ENCODE measurements around the gene TTC23.

TTC23 gene

DNA sequence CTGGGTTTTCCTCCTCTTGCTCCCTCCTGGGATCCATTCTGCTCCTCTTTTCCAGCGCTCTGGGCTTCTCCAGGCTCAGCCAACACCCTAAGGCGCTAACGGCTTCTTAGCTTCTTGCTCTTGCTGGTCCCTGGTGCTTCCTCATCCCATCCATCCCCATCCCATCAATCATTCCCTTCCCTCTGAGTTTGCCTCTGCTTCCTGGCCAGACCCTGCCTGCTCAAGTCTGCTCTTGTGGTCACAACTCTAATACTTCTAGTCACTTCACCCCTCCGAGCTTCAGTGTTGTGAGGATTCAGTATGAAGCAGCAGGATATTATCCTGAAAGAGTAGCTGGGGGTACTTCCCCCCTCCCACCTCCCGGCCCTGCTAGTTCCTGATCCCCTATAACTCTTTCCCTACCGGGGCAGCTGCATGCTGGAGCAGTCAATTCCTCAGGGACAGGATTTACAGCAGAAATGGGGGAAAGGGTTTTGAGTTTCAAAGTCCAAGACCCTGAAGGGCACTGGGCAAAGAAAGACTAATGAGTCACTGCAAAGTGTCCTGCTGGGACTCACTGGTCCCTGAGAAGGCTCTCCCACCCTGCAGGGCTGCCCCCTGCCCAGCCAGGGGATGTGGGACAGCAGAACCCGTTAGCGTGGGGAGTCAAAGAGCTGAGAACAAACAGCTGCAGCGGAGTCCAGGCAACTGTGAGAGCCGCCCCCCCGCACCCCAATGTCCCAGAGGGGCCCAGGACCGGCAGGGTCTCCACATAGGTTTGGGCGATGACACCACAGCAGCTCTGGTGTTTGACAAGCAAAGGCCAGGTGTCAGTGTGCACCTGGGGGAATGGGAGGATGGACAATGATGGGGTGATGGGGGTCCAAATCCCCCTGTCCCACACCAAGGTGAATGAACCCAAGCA lies 146.8 kb downstream of the TTC23 start:
- no peak for DNase-seq (ENCODE audit: low spot score)

DNA sequence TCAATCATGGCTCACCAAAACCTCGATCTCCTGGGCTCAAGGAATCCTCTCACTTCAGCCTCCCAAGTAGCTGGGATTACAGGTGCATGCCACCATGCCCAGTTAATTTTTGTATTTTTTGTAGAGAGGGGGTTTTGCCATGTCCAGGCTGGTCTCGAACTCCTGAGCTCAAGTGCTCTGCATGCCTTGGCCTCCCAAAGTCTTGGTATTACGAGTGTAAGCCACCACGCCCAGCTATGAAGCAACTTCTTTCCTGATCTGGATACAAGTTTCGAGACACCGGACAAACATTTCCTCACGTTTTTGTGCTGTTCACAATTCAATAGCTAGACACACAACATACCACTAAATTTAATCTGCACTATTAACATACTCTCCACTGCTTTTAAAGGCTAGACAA lies 147.9 kb downstream of the TTC23 start:
- DNase-seq (ENCODE audit: low spot score): no peak

DNA sequence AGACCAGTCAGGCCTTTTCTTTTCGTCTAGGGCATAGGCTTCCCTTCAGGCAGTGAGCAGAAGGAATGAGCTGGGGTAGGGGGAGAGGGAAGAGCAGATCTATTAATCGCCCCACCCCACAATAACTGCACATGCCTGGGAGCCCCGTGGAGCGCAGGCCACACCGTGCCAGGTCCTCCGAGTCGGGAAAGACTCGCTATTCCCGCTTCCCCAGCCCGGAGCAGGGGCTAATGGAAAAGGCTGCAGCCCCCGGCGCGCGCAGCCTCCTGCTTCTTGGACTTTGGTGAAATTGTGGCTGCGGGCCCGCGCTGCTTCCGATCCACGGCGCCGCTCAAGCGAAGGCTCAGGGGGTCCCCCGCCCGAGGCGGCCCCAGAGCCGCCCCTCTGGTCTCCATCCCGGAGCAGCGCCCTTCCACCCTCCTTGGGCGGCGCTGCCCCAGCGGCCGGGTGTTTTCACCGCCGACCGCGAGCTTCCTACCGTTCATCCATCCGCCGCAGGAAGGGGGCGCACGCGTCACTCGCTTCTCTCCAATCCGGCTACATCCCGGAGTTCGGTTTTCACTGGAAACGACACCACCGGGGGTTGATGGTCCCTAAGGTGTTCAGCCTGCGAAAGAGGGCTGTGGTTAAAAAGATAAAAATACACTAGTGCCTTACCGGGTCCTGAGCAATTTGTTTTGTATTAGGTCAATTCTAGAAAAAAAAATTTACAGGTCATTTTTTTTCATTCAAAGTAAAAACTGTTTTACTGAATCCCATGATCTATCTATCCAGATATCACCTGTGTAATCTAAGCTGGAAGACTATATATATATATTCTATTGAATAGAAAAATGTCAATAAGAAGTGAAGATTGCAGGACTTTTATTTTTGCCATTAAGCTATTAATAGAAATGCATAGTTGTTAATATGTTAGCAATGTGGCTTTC lies 148.9 kb downstream of the TTC23 start:
- peak; percentile 89 for DNase-seq (ENCODE audit: low spot score)

DNA sequence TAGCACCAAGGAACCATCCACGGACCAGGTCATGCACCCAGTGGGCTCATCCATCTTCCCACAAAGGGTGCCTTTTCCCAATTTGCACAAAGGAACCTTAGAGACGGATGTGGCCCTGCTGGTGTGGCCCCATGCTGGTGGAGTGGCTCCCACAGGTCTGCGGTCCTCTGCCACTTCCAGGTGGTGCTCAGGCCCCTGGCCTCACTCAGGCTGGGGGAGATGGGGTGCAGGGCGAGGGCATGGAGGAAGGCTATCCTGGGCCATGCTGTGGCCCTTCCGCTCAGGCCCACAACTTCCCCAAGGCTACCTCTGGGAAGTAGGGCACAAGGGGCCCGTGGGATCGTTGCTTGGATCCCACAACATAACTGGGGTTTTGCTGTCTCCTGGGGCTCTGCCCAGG lies 149.7 kb downstream of the TTC23 start:
- DNase-seq (ENCODE audit: low spot score): no peak

DNA sequence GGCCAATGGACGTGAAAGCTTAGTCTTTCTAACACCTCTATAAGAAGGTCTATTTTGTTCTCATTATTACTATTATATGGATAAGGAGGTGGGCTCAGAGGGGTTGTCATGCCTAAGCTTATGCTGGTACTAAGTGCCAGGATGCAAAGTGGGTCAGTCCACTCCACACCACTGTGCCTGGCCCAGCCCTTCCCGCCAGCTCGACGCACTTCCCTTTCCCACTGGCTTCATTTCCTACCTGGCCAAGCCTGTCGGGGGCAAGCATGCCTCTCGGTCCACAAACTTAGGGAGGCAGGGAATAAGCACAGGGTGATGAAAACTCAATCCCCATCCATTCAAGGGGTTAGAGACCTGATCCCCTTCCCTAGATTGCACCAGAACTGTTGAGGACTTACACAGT lies 150.4 kb downstream of the TTC23 start:
- DNase-seq (ENCODE audit: low spot score): no peak

DNA sequence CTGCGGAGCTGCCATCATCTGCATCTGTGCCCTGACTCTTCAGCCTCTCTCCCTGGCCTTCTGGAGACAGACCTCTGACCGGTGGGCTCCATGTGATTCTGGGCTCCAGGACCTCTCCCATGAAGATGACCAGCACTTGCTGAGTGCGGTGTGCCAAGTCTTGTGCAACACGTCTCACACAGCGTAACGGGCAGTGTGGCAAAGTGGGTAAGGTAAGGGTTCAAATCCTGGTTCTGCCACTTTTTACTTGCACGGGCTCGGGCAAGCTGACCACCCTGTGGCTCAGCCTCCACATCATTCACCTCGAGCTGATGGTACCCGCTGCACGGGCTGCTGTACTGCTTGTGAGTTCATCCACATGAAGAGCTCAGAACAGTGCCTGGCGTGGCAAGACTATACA lies 151.0 kb downstream of the TTC23 start:
- DNase-seq (ENCODE audit: low spot score): no peak

DNA sequence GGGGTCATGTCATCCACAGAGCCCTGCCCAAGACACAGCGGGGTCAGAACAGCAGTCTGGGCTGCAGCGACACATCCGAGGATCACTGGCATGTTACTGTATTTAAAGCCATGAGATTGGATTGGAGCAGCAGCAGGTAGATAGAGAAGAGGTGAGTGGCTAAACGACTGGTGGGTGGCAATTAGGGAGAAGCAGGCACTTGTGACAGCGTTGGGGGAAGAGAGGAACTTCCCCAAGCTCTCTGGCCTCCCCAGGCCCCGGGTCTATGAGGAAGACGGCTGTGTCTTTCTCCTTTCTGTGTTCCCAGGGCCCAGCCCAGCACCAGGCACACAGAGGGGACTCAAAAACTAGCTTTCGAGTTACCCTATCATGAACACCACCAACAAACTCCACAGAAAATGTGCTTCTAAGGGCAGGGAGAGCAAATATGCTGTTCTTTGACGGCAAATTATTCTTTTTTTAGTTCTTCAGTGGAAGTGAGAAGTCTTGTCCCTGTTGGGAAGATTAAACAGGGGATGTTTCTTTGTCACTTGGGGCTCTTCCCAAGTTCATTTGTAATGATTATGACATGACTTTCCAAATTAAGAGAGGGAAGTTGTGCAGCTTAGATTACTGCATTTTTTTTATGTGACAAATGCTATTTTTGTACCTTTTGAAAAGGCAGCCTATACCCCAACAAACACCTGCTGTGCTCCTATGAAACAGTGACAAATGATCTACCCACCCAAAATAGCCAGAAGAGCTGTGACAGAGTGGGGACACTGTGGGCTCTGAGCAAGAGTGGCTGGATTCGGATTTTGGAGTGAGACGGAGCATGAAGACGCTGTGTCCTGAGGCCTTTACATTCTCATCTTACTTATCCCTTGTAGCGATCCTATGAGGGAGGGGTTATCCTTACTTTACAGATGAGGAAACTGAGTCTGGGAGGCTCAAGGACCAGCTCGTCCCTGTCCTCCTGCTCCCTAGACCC lies 151.7 kb downstream of the TTC23 start:
- DNase-seq (ENCODE audit: low spot score): no peak

DNA sequence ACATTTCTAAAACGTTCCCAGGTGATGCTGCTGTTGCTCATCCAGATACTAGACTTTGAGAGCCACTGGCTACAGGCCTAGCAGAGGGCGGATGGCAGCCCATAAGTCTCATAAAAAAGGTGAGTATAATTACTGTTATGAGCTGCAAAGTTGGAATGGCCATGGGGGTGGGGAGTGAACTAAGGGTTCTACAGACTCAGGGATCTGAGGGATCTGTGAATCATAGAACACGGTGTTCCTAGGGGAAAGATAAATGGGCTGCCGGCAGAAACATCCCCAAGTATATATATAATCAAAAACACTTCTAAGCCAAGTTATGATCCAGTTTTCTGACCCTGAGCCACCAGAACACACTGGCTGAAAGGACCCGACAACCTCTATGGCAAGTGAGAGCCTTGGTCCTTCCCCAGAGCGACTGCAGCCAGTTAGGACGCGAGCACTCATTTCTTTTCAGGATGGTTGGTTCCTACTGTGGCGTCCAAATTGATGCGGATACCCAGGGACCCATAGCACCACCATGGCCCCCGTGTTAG lies 152.4 kb downstream of the TTC23 start:
- DNase-seq (ENCODE audit: low spot score): no peak

DNA sequence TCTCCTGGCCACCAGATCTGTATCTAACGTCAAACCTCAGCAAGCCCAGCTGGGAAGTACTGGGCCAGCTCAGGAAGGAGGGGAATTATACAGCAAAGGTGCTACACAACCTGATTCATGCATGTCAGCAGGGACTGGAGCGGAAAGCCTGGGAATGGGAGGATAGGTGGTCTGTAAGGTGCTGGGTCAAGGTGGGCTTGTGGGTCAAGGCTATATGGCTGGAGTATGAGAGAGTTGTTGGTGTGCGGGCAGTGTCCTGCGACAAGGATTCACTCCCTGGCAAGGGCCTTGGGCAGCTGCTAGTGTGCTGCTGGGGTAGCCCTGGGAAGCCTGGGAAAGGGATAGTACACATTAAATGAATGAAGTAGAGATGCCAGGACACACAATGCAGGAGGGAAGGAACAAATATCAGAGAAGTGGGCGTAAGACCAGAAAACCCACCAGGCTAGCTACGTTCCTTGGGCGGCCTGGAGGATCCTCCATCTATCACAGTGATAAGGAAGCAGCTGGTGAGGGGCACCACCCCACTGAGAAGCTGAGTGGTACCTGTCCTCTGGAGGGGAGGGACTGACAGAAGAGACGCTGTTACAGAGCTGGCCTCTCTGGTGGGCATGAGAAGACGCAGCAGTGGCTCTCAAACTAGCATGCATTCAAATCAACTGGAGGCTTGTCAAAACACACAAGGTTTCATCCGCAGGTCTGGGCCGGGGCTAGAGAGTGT lies 153.0 kb downstream of the TTC23 start:
- DNase-seq (ENCODE audit: low spot score): no peak

DNA sequence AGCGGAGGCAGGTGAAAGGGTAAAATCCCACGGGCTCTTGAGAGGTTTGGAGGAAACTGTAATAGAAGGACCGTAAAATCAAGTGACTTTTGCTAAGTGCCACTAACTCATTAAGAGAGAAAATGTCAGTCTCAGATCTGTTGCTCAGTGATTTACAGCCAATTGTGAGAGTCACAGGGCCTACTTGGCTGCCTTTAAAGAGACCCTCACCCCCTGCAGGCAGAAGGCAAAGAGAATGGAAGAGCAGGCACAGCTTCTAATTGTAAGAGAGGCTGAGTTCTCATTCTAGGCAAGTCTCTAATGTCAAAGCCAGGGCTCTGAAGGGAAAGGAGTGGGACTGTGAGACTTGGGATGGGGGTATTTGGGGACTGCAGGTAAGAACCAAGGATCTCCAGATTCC lies 153.8 kb downstream of the TTC23 start:
- DNase-seq (ENCODE audit: low spot score): no peak

DNA sequence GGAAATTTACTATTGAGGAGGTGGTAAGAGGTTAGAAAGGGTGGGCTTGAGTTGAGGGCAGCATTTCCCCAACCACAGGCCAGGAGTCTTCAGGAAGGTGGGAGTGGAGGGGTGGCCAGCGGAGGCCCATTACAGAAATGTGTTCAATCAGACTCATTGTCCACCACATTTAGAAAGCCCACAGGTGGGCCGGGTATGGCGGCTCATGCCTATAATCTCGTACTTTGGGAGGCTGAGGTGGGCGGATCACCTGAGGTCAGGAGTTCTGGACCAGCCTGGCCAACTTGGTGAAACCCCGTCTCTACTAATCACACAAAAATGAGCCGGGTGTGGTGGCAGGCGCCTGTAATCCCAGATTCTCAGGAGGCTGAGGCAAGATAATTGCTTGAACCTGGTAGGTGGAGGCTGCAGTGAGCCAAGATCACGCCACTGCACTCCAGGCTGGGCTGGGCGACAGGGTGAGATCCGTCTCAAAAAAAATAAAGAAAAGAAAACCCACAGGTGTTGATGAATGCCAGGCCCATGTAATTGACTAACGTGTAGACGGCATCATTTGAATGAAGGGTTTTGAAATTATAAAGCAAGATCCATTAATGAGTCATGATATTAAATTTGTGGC lies 156.7 kb downstream of the TTC23 start:
- DNase-seq (ENCODE audit: low spot score): no peak

DNA sequence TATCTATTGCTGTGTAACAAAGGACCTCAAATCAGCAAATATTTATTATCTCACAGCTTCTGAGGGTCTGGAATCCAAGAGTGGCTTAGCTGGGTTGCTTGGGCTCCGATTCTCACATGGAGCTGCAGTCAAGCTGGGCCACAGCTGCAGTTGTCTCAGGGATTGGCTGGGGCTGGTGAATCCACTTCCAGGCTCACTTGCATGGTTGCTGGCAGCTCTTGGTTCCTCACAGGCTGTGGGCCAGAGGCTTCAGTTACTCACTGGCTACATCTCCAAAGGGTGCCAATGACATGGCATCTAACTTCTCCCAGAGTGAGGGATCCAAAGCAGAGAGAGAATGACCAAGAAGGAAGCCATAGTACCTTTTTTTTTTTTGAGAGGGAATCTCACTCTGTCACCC lies 158.4 kb downstream of the TTC23 start:
- no peak for DNase-seq (ENCODE audit: low spot score)

DNA sequence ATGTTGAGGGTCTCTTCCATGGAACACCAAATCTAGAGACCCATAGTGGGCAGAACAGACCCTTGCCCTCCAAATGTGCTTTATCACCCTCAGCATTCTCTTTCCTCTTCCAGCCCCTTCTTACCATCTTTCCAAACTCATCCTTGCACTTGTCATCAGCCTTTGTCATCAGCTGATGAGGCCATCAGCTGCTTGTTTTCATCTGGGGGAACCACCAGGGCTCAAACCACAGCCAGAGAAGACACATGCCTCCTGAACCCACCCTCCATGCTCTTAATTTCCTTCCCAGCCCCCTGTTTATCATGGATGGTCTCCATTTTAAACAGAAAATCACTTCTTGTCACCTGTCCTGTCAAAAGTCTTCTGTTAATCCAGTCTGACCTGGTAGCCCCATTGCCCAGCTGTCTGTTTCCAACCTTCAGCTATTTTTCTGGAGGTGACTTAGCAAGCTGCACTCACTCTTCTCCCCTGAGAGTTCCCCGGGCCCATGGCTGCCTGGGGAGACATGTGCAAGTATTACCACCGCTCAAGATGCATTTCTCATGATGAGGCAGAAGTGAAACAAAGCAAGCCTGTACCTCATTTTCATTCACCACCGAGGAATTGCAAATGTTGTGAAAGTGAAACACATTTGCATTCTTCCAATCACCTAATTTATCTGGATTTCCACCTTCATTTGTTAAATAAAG lies 159.2 kb downstream of the TTC23 start:
- no peak for DNase-seq (ENCODE audit: low spot score)

DNA sequence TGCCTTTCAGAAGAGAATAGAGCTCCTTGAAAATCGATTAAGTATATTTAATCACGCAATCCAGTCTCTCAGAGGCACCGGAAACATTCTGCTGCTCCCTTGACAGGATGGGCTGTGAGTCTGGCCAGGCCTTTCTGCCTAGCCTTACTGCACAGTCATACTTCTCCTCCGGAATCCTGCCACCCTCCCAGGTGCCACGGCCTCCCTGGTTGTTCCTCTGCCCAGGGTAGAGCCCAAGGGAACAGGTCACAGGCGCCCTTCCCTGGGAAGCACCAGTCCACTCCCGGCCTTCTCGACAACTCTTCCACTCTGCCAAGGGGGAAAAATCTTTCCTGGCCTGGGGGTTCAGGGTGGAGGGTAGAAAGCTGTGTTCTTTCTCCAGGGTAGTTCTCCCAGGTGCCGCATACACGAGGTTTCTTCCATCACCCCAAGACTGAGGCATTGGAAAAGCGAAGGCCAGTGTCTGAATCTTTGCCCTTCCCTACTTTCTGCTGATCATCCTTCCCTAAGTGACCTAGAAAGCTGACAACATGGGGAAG lies 161.9 kb downstream of the TTC23 start:
- no peak for DNase-seq (ENCODE audit: low spot score)

DNA sequence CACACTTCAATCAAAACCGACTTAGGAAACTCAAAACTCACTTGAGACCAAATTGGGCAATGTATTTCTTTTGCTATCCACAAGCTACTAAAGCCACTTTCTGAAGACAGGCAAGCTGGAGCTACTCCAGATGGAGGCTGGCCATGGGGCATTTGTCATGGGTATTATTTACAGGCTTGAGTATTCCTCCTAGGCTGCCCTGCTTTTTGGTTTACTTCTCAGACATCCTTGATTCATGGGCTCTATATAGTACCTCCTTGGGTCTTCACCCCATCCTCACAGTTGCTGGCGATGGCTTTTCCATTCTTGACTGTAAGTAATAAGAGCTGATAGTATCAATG lies 163.1 kb downstream of the TTC23 start:
- DNase-seq (ENCODE audit: low spot score): no peak

Measured in Ammon's horn (tissue), 1 donor.